GM18951 (cell line): ENCODE data around the gene NHSL2.

ENCODE experiments used
- POLR2A ChIP-seq: IDR thresholded peaks from 4 replicates; pipeline ENCODE4 v1.6.1; 2011; ENCODE audit warnings: mild to moderate bottlenecking; ENCODE audit not compliant: insufficient read length, insufficient read depth; ENCODE audit errors: extremely low read depth
- in situ Hi-C: fragments of 300-500 bp; cut with MboI; formaldehyde crosslinking; loops from one replicate; pipeline ENCODE4 v1.12.0; 2022; ENCODE audit warnings: low sequenced_read_pairs, mixed read lengths, inconsistent platforms; ENCODE audit not compliant: unreplicated experiment

Gene NHSL2

GRCh38 chrX:72127332-72127731, 216.7 kb downstream of the NHSL2 start:
- in situ Hi-C loops, result loop anchor here (10.0 kb wide), 1 partner anchor 123 kb away; no protein-coding TSS in a partner anchor
- no peak for TF ChIP-seq POLR2A

GRCh38 chrX:72128183-72128834, 217.7 kb downstream of the NHSL2 start:
- in situ Hi-C loops, result loop anchor here (10.0 kb wide), 1 partner anchor 124 kb away; no protein-coding TSS in a partner anchor
- TF ChIP-seq POLR2A, result no peak

- in situ Hi-C loops, result loop anchor here (10.0 kb wide), 1 partner anchor 124 kb away; no protein-coding TSS in a partner anchor
- no peak for TF ChIP-seq POLR2A
Observed at GRCh38 chrX:72128881-72129280, 218.2 kb downstream of the NHSL2 start.

GRCh38 chrX:72129661-72130060, 219.0 kb downstream of the NHSL2 start:
- TF ChIP-seq POLR2A, result no peak
- in situ Hi-C loops, result loop anchor here (10.0 kb wide), 1 partner anchor 125 kb away; no protein-coding TSS in a partner anchor

GRCh38 chrX:72130156-72130761, 219.6 kb downstream of the NHSL2 start:
- in situ Hi-C loops, result no loop called here
- no peak for TF ChIP-seq POLR2A

GRCh38 chrX:72130762-72131250, 220.2 kb downstream of the NHSL2 start:
- in situ Hi-C loops, result no loop called here
- no peak for TF ChIP-seq POLR2A

GRCh38 chrX:72131317-72132294, 221.0 kb downstream of the NHSL2 start, which contains the start of gene RTL5:
RTL5 (minus strand) TSS chrX:72131915.
- no peak for TF ChIP-seq POLR2A

GRCh38 chrX:72132456-72132855, 221.8 kb downstream of the NHSL2 start:
- in situ Hi-C loops, result no loop called here
- TF ChIP-seq POLR2A, result no peak

More at GRCh38 chrX:72131317-72132294, 221.0 kb downstream of the NHSL2 start, which contains the start of gene RTL5:
- in situ Hi-C loops, result no loop called here

- in situ Hi-C loops, result no loop called here
Observed at GRCh38 chrX:72133851-72134546, 223.4 kb downstream of the NHSL2 start.

GRCh38 chrX:72137846-72138495, 227.3 kb downstream of the NHSL2 start:
- in situ Hi-C loops, result no loop called here
- no peak for TF ChIP-seq POLR2A

More at GRCh38 chrX:72133851-72134546, 223.4 kb downstream of the NHSL2 start:
- no peak for TF ChIP-seq POLR2A

- TF ChIP-seq POLR2A, result no peak
- in situ Hi-C loops, result no loop called here
Observed at GRCh38 chrX:72139538-72139937, 228.9 kb downstream of the NHSL2 start.
